NOMO-1 (cell line): ENCODE results near the gene B4GALNT3.

Experiments used
- DNase-seq, 2 experiments: peaks; one replicate each; lab custom pipeline; 2025; ENCODE audit not compliant: unreplicated experiment in 2 of 2; lab: John Stamatoyannopoulos, UW

B4GALNT3 gene

GRCh38 chr12:587132-588023 is 127.6 kb downstream of the B4GALNT3 start:
- DNase-seq, result no peak

DNA sequence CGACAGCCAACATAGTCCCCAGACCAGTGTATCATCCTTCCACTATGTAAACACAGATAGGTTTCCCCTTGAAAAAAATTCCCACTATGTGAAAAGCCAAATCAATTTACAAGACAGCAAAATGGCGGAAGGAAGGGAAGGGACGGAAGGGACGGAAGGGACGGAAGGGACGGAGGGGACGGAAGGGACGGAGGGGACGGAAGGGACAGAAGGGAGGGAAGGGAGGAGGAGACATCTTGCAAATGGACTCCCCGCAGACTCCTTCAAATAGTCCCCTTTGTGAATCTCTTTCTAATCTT is 128.2 kb downstream of the B4GALNT3 start:
- DNase-seq, result no peak

- no peak for DNase-seq
These were observed 128.9 kb downstream of the B4GALNT3 start for GRCh38 chr12:588646-589045.

DNA sequence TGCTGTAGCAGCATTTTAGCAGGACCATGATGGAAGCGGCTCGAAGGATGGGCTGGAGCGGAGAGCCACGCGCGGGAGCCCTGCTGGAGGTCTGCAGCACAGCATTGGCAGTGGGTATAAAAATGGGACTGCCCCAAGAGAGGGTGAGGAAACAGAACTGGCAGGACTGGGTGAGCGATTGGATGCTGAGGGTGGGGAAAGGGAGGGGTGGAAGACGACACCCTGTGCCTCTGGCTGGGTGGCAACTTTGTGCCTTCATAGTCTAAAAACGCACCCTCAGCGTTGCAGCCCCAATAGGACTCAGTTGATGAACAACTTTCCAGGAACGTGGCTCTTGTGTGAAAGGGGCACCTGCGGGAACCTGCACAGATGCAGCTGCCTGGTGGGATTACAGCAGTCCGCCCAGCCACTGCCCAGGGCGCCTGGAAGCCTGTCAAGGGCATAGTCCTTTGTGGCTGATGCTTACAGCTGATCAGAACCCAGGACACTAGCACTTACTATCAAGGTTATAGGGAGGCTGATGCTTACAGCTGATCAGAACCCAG is 130.5 kb downstream of the B4GALNT3 start:
- no peak for DNase-seq

- no peak for DNase-seq
These were observed 131.7 kb downstream of the B4GALNT3 start for GRCh38 chr12:591167-592023.

DNA sequence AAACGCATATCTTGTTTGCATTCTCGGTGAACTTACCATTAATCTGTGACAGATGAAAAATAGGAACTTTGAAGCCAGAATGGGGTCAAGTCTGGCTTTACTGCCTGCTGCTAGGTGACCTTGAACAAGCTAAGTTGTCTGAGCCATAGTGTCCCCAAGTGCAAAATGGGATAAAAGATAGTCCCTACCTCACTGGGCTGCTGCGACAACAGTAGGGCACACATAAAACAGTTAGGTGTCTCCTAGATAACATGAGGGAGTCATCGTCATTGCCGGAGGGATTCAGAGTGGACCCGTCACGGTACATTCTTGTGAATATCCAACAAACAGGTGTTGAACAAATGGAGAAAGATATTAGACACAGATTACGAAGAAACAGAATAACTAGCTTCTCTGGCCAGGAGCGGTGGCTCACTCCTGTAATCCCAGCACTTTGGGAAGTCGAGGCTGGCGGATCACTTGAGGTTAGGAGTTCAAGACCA is 132.3 kb downstream of the B4GALNT3 start:
- no peak for DNase-seq

- DNase-seq, result no peak
These were observed 133.9 kb downstream of the B4GALNT3 start for GRCh38 chr12:593396-594270.

- no peak for DNase-seq
These were observed 138.3 kb downstream of the B4GALNT3 start for GRCh38 chr12:597926-598568.

GRCh38 chr12:599756-600155 is 140.0 kb downstream of the B4GALNT3 start:
- DNase-seq, result no peak

DNA sequence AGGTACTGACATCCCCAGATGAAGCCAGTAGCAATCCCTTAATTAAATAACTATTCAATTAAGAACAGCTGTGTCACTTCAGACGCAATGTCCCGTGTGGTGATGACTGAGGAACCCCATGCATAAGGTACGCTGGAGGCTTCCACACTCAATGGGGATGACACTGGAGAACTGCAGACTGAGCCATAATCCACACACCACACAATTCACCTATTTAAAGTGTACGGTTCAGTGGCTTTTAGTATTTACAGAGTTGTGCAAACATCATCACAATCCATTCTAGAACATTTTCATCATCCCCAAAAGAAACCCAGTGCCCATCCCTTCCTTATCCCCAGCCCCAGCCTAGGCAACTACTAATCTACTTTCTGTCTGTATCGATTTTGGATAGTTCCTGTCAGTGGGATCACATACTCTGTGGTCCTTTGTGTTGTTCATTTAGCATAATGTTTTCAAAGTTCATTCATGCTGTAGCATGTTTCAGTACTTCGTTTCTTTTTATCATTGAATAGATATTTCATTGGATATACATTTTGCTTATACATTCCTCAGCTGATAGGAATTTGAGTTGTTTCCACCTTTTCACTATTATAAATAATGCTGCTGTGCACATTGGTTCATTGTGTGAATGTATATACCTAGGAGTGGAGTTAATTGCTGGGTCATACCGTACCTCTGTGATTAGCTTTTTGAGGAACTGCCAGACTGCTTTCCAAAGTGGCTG is 142.4 kb downstream of the B4GALNT3 start:
- no peak for DNase-seq

DNA sequence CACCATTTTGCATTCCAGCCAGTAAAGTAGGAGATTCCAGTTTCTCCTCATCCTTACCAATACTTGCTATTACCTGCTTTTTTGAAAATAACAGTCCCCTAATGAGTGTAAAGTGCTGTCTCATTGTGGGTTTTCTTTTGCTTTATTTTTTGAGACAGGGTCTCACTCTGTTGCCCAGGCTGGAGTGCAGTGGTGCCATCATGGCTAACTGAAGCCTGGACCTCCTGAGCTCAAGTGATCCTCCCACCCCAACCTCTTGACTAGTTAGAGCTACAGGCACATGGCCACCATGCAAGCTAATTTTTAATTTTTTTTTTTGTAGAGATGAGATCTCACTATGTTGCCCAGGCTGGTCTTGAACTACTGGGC is 142.9 kb downstream of the B4GALNT3 start:
- DNase-seq, result no peak

GRCh38 chr12:604956-605355 is 145.2 kb downstream of the B4GALNT3 start:
- DNase-seq, result no peak

DNA sequence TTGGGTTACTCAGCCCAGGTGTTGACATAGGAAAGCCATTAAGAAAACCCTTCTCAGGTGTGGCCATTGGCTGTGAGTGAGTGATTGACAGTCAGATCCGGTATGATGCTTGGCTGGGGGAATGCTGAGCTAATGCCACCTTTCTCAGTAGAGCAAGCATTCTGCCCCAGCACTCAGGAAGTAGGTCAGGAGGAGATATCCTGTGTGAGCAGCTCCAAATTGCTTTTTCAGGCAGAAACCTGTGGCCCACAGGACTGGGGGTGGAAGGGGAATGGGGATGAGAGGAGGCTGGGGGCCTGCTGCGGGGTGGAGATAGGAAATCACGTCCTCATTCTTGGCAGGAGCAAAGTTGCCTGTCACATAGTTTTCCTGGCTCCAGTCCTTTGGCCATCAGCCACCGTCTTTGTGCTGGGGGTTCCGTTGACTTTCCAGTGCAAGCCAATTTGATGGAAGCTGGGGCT is 147.8 kb downstream of the B4GALNT3 start:
- DNase-seq, result no peak

GRCh38 chr12:608413-608812 is 148.7 kb downstream of the B4GALNT3 start:
- DNase-seq, result no peak

DNA sequence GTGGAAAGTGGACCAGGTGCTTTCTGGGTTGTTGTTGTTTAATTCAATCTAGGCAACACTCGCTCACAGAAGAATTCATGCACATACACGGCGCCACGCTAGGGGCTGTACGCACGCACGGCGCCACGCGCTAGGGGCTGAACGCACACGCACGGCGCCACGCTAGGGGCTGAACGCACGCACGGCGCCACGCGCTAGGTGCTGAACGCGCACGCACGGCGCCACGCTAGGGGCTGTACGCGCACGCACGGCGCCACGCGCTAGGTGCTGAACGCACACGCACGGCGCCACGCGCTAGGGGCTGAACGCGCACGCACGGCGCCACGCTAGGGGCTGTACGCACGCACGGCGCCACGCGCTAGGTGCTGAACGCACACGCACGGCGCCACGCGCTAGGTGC is 149.2 kb downstream of the B4GALNT3 start:
- no peak for DNase-seq

DNA sequence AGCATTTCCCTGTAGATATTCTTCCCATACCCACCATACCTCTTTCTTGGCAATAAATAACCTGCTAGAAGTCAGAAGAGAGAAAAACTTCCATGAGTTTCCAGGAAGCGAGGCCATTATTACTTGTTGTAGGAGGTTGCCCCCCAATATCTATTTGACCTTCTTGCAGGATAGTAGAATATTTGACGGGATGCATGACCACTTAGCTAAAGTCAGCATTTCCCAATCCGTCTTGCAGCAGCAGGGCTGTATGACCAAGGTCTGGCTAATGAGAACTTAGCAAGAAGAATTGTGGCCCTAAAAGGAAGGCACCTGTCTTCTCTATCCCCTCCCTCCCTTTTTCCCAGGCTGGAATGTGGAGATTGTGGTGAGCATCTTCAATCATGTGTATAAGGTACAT is 152.0 kb downstream of the B4GALNT3 start:
- no peak for DNase-seq

DNA sequence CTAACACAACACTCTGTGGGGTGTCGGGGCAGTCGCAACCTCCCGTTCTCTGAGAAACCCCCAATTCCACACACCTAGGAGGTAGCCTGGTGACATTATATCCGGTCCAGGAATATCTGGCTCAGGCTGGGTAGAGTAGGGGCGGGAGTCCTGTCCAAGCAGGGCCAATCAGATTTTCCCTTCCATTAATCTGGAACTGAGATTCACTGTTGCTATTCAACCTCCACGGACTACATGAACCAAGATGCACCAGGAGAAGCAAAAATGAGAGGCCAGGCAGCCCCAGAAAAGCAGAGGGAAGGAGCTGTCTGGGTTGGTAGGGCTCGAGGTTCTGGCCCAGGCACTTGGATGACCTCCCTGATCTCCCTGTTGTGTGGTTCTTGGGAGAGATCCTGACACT is 152.6 kb downstream of the B4GALNT3 start:
- no peak for DNase-seq

DNA sequence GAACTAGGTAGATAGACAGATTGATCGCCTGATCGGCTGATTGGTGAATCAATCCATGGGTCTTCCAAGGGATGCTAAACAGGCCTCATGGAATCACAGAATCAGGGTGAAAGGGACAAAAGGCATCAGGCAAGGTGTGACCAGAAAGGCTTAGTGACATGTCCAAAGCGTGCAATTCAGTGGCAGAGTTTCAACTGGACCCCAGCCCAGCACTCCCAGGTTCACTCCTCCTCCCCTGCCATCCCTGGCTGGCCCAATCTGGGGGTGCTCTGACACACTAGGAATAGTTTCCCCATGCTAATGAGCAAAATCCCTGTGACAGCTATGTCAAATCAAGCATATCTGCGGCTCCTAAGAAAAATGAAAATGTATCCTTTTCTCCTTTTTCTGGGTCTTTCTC is 153.1 kb downstream of the B4GALNT3 start:
- DNase-seq, result no peak
